GM21447 (cell line): ENCODE results near the gene PRRT4.
A peak's percentile ranks its signal among the peaks of the same experiment; 100 is the strongest.

ENCODE experiments used
- ATAC-seq: cut with Tn5 transposase; IDR thresholded peaks from one replicate; pipeline ENCODE4 v1.9.1; 2021; ENCODE audit not compliant: unreplicated experiment

The PRRT4 gene

GRCh38 chr7:128395748-128396147 is 34.3 kb upstream of the PRRT4 start:
- no peak for ATAC-seq

GRCh38 chr7:128394904-128395496 is 33.5 kb upstream of the PRRT4 start:
- ATAC-seq = no peak

GRCh38 chr7:128393526-128394330 is 32.2 kb upstream of the PRRT4 start:
- no peak for ATAC-seq

- no peak for ATAC-seq
These were observed 31.2 kb upstream of the PRRT4 start for GRCh38 chr7:128392446-128393327.

GRCh38 chr7:128391805-128392204 is 30.3 kb upstream of the PRRT4 start:
- ATAC-seq = no peak

- ATAC-seq = no peak
These were observed 29.5 kb upstream of the PRRT4 start for GRCh38 chr7:128390871-128391565.

GRCh38 chr7:128389618-128390329 is 28.3 kb upstream of the PRRT4 start:
- ATAC-seq = no peak

GRCh38 chr7:128389085-128389617 is 27.7 kb upstream of the PRRT4 start:
- no peak for ATAC-seq

- ATAC-seq = no peak
These were observed 26.6 kb upstream of the PRRT4 start for GRCh38 chr7:128388145-128388485.

GRCh38 chr7:128387216-128388144 is 26.0 kb upstream of the PRRT4 start:
- ATAC-seq = peak; percentile 66

- ATAC-seq = no peak
These were observed 24.8 kb upstream of the PRRT4 start for GRCh38 chr7:128385988-128386925.

GRCh38 chr7:128384726-128385125 is 23.2 kb upstream of the PRRT4 start:
- no peak for ATAC-seq

GRCh38 chr7:128383776-128384175 is 22.3 kb upstream of the PRRT4 start:
- ATAC-seq = no peak

- no peak for ATAC-seq
These were observed 19.8 kb upstream of the PRRT4 start for GRCh38 chr7:128381161-128381821.

- no peak for ATAC-seq
These were observed 19.1 kb upstream of the PRRT4 start for GRCh38 chr7:128380483-128381106.

- no peak for ATAC-seq
These were observed 18.5 kb upstream of the PRRT4 start for GRCh38 chr7:128379900-128380479.

GRCh38 chr7:128378637-128379036 is 17.1 kb upstream of the PRRT4 start:
- ATAC-seq = no peak
